Activated CD8-positive, alpha-beta T cell treated with anti-CD3 and anti-CD28 coated beads for 36 hours (primary cell): ENCODE results near the gene BTNL3. TPM values are rescaled to one million over a fixed set of nuclear protein-coding genes. Genes with fewer than 3 reads are reported as not detected.

ENCODE experiments used
- ATAC-seq: fragments of 200-7000 bp; cut with Tn5 transposase; one replicate; pipeline ENCODE4 v1.10.0; 2021; ENCODE audit warnings: mild to moderate bottlenecking, moderate library complexity
- CTCF ChIA-PET: fragments of 350-600 bp; sonication (Branson Sonifier 250); formaldehyde crosslinking; loops from one replicate; lab custom pipeline; 2021; ENCODE audit warnings: antibody characterized with exemption; lab: Charles Lee
- POLR2A ChIA-PET: fragments of 350-600 bp; sonication (Branson Sonifier 250); formaldehyde crosslinking; loops from one replicate; lab custom pipeline; 2021; ENCODE audit warnings: antibody characterized with exemption; lab: Charles Lee
- DNase-seq: peaks from one replicate; pipeline ENCODE4 v3.0.0-alpha.2; 2020
- H3K27ac Mint-ChIP-seq: one replicate; pipeline ENCODE4 v1.8.0; 2021; ENCODE audit warnings: mild to moderate bottlenecking, mixed read lengths
- H3K27me3 Mint-ChIP-seq: one replicate; pipeline ENCODE4 v1.8.0; 2021; ENCODE audit warnings: mixed read lengths
- H3K36me3 Mint-ChIP-seq: one replicate; pipeline ENCODE4 v1.8.0; 2021; ENCODE audit warnings: low read depth, mixed read lengths
- H3K4me1 Mint-ChIP-seq: one replicate; pipeline ENCODE4 v1.8.0; 2021; ENCODE audit warnings: low read depth, mixed read lengths
- H3K4me3 Mint-ChIP-seq: one replicate; pipeline ENCODE4 v1.8.0; 2021; ENCODE audit warnings: mild to moderate bottlenecking, moderate library complexity, mixed read lengths
- H3K9me3 Mint-ChIP-seq: one replicate; pipeline ENCODE4 v1.8.0; 2021; ENCODE audit warnings: mixed read lengths
- intact Hi-C: fragments of 100-400 bp; cut with micrococcal nuclease; formaldehyde crosslinking; loops from one replicate; pipeline ENCODE4 v1.10.0; 2022
- total RNA-seq, 2 experiments: library from RNA; stranded (reverse); gene quantifications; one replicate each; pipeline ENCODE4 v1.2.3, GENCODE V29; 2021
- TF ChIP-seq, protein P1 (sequence below): fragments of 200-600 bp; IDR thresholded peaks from one replicate; pipeline ENCODE4 v1.8.0; 2022; ENCODE audit warnings: antibody characterized with exemption, mild to moderate bottlenecking

The BTNL3 gene
- total RNA-seq, 2 experiments from 2014 or later, result not detected

DNA sequence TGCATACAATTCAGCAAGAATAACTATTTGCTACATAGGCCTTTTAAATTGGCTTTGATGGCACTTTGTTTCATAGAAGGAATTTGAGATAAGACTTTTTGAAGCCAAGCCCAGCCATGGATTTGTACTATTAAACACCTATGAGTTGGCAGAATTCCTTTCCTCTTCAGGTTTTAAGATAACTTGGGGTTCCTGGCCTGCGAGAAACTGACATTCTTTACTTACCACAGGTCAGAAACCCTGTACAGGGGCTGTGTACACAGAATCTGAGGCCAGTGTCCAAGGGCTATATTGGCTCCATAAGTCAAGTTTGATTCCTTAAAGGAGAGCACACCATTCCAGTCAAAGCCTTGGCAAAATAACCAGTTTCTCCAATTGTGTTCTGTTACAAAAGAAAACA lies 10.8 kb upstream of the BTNL3 start:
- H3K4me1 Mint-ChIP-seq, result peaks cover 12% of the 10 kb centered on the region
- ATAC-seq (no peak), DNase-seq (no peak)
- no peaks in the 10 kb centered on the region for H3K27me3 Mint-ChIP-seq
- H3K4me3 Mint-ChIP-seq, result no peak overlapping the region
- H3K27ac Mint-ChIP-seq, result no peak overlapping the region
- CTCF ChIA-PET, result interaction anchor here (0.7 kb wide), 1 partner anchor 85 kb away, joined by 4 read pairs; no protein-coding TSS in a partner anchor
- POLR2A ChIA-PET, result no interaction called here
- H3K36me3 Mint-ChIP-seq, result no peaks in the 10 kb centered on the region
- intact Hi-C loops, result no loop called here
- TF ChIP-seq, protein P1, sequence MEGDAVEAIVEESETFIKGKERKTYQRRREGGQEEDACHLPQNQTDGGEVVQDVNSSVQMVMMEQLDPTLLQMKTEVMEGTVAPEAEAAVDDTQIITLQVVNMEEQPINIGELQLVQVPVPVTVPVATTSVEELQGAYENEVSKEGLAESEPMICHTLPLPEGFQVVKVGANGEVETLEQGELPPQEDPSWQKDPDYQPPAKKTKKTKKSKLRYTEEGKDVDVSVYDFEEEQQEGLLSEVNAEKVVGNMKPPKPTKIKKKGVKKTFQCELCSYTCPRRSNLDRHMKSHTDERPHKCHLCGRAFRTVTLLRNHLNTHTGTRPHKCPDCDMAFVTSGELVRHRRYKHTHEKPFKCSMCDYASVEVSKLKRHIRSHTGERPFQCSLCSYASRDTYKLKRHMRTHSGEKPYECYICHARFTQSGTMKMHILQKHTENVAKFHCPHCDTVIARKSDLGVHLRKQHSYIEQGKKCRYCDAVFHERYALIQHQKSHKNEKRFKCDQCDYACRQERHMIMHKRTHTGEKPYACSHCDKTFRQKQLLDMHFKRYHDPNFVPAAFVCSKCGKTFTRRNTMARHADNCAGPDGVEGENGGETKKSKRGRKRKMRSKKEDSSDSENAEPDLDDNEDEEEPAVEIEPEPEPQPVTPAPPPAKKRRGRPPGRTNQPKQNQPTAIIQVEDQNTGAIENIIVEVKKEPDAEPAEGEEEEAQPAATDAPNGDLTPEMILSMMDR, result no peak
- H3K9me3 Mint-ChIP-seq, result no peaks in the 10 kb centered on the region

DNA sequence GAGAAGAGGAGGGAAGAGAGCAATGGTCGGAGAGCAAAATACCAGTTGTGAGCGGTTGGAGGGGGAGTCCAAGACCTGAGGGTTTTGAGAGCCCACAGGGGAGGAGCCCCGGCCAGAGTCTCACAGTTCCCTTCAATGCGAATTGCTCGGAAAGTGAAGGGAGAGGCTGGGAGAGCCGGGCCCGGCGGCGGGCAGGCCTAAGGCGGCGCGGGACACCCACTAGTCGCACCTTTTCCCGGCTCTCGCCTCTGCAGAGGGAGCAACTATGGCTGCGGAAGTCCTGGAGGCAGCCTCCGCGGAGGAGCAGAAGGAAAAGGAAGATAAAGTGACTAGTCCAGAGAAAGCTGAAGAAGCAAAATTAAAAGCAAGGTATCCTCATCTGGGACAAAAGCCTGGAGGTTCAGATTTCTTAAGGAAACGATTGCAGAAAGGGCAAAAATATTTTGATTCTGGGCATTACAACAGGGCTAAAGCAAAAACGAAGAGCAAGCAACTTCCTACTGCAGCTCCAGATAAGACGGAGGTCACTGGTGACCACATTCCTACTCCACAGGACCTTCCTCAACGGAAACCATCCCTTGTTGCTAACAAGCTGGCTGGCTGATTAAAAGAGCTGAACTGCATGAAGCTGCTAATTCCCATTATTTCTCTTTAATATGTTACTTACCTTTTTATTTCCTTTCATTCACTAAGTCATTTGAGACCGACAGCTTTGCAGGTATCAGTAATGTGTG lies 6.5 kb upstream of the BTNL3 start:
- TF ChIP-seq, protein P1, result no peak
- no peak for ATAC-seq
- intact Hi-C loops, result no loop called here

DNA sequence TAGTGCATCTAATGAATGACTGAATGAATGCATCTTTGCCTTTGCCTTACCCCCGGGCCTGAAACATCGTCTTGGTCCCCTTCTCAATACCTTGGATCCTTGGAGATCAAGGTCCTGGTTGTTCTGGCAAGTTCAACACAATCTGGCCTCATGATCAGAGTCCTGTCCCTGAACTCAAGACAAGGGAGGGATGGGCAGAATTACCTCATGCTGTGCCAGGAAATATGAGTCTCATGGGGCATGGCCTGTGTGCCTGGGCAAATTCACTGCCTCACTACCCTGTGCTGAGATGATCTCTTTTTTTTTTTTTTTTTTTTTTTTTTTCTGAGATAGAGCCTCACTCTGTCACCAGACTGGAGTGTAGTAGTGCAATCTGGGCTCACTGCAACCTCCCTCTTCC lies 630 bp upstream of the BTNL3 start:
- H3K27me3 Mint-ChIP-seq, result peaks cover 3% of the 10 kb centered on the region
- POLR2A ChIA-PET, result no interaction called here
- DNase-seq (no peak), ATAC-seq (no peak)
- H3K27ac Mint-ChIP-seq, result no peak overlapping the region
- intact Hi-C loops, result no loop called here
- TF ChIP-seq, protein P1, result no peak
- CTCF ChIA-PET, result no interaction called here
- no peak overlapping the region for H3K4me3 Mint-ChIP-seq
- H3K4me1 Mint-ChIP-seq, result no peaks in the 10 kb centered on the region
- H3K36me3 Mint-ChIP-seq, result no peaks in the 10 kb centered on the region
- H3K9me3 Mint-ChIP-seq, result no peaks in the 10 kb centered on the region

More for the DNA sequence above, 6.5 kb upstream of the BTNL3 start:
- H3K9me3 Mint-ChIP-seq, result no peaks in the 10 kb centered on the region
- H3K4me1 Mint-ChIP-seq, result no peaks in the 10 kb centered on the region
- H3K4me3 Mint-ChIP-seq, result no peak overlapping the region
- no peak for DNase-seq
- H3K36me3 Mint-ChIP-seq, result no peaks in the 10 kb centered on the region
- ChIA-PET CTCF (no interaction called here), POLR2A (no interaction called here)
- H3K27ac Mint-ChIP-seq, result no peak overlapping the region
- H3K27me3 Mint-ChIP-seq, result peaks cover 1% of the 10 kb centered on the region

DNA sequence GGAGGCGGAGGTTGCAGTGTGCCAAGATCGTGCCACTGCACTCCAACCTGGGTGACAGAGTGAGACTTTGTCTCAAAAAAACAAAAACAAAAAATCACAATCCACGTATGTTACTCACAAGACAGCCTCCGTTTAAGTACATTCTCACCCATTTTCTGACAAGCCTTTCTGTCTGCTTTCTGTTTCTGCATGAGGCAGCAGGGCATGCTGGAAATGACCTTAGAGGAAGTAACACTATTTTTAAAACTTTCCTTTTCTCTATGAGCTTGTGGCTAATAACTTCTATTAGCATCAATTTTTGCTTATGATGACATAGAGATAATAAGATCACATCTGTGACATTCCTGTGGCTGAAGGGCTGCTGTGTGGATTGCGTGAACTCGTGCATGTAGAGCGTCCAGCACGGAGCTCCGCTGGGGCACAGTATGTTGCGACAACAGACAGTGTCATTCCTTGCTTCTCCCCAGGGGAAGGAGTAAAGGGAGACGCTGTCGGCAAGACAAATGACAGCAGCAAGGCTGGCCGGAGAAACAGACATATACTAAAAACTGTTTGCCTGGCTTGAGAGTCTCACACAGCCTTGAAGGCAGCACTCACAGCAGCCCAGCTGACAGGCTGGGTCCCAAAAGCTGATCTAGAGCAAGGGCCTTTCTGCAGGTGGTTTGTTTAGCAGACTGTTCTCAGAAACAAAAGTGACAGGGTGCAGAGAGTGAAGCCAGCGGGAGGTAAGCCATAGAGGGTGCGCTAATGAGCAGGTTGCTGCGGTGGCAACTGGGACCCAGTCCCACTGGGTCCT lies 1.6 kb downstream of the BTNL3 start:
- TF ChIP-seq, protein P1, result no peak
- Mint-ChIP-seq H3K27me3 (peaks cover 3% of the 10 kb centered on the region), H3K36me3 (no peaks in the 10 kb centered on the region), H3K9me3 (no peaks in the 10 kb centered on the region), H3K27ac (no peak overlapping the region), H3K4me3 (no peak overlapping the region), H3K4me1 (no peaks in the 10 kb centered on the region)
- intact Hi-C loops, result no loop called here
- ChIA-PET CTCF (no interaction called here), POLR2A (no interaction called here)
- ATAC-seq, result no peak
- DNase-seq, result no peak

DNA sequence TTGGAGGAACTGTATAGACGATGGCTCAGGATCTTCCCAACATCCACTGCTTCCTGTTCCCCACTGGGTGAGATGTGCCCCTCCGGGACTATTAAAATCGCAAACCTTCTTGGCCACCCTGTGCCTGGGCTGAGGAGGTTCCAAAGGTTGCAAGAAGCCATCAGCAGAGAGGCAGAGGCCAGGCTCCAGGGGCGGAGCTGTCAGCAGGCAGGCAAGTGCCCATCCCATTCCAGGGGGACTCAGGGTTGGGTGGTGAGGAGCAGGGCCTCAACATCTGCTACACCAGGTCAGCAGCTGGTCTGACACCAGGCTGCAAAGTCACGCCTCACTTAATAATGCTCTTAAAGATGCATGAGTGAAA lies 2.2 kb downstream of the BTNL3 start:
- no peak for ATAC-seq
- POLR2A ChIA-PET, result no interaction called here
- H3K9me3 Mint-ChIP-seq, result no peaks in the 10 kb centered on the region
- intact Hi-C loops, result no loop called here
- DNase-seq, result no peak
- H3K4me3 Mint-ChIP-seq, result no peak overlapping the region
- TF ChIP-seq, protein P1, result no peak
- H3K4me1 Mint-ChIP-seq, result no peaks in the 10 kb centered on the region
- H3K27ac Mint-ChIP-seq, result no peak overlapping the region
- H3K36me3 Mint-ChIP-seq, result no peaks in the 10 kb centered on the region
- CTCF ChIA-PET, result no interaction called here
- H3K27me3 Mint-ChIP-seq, result peaks cover 2% of the 10 kb centered on the region
